Hematopoietic multipotent progenitor cell treated with erythropoietin and hydrocortisone succinate and interleukin-3 and kit ligand, for 8 days (in vitro differentiated cells): ENCODE data around the gene METRN.

ENCODE experiments used
- DNase-seq: peaks from one replicate; pipeline ENCODE4 v3.0.0-alpha.2; 2015

Gene METRN

GRCh38 chr16:693364-693763, 21.6 kb upstream of the METRN start:
- no peak for DNase-seq

- DNase-seq: no peak
Measured at GRCh38 chr16:693766-694165, 21.2 kb upstream of the METRN start.

DNA sequence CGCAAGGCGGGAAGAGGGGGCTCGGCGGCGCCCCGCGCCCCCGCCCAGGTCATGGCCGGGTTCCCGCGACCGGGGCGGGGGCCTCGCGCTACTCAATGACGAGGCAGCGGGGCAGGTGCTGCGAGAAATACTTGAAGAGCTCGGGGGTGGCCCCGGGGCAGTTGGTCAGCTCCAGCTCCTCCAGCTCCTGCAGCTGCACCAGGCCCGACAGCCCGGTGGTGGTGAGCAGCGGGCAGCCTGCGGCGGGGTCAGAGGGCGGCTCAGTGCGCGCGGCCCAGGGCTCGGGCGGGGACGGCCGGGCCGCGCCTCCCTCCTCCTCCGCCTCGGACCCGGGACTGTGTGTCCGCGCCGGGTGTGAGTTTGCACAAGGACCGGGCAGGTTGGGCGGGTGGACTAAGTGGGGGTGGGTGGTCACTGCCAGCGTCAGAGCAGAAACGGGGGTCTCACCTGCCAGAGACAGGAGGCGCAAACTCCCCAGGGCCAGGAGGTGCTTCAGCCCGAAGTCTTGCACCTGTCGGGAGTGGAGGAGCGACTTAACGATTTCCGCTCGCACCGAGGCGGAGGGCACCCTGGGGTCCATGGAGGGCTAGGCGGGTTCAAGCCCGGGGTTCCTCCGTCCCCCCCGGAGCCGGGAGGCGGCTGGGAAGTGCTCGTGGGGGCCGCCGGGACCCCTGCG, 20.6 kb upstream of the METRN start:
- DNase-seq: no peak

DNA sequence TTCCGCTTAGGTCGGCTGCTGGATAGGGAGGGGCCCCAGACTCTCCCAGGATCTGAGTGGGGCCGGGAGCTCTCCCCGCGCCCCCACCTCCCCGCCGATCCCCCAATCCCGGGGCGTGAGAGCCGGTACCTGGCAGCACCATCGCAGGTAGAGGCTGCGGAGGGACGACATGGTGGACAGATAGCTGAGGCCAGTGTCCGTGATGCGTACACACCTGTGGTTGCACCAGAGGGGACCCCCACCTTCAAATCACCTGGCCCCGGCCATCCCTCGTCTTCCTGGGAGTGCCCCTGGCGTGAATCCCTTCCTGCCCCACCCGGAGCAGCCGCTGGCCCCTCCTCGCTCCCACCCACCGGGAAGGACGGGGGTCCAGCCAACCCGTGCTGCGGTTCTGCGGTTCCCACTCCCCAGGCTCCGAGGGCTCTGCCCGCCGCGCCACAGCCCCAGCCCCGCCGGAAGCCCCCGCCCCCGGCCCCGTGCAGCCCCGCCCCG, 20.0 kb upstream of the METRN start:
- no peak for DNase-seq

DNA sequence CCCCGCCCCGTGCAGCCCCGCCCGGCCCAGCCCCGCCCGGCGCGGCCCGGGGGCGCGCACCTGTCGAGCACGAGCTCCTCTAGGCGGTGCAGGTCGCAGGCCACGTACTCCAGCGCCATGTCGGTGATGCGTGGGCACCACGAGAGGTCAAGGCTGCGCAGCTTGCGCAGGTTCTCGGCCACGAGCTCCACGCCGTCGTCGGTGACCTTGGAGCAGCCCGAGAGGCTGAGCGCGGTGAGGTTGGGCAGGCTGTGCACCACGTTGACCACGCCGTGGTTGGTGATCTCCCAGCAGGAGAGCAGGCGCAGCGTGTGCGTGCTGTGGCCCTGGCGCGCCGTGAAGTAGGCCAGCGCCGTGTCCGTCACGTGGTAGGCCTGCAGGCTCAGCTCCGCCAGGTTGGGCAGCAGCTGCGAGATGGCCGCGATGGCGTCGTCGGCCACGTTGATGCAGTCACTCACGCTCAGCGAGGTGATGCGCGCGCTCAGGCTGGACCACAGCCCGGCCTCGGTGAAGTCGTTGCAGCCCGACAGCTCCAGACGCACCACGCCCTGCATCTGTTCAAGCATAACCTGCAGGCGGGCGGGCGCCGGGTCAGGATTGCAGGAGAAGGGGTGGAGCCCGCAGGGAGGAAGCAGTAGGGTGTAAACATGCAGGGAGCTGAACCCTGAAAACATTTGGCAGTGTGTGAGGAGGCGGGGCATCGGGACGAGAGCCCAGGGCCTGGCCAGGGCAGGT, 19.4 kb upstream of the METRN start:
- DNase-seq: peak; percentile 61

- no peak for DNase-seq
Measured at GRCh38 chr16:698911-699671, 15.8 kb upstream of the METRN start.

- no peak for DNase-seq
Measured at GRCh38 chr16:700684-701584, 14.0 kb upstream of the METRN start.

- no peak for DNase-seq
Measured at GRCh38 chr16:702341-702740, 12.6 kb upstream of the METRN start.

- no peak for DNase-seq
Measured at GRCh38 chr16:703406-703805, 11.5 kb upstream of the METRN start.

DNA sequence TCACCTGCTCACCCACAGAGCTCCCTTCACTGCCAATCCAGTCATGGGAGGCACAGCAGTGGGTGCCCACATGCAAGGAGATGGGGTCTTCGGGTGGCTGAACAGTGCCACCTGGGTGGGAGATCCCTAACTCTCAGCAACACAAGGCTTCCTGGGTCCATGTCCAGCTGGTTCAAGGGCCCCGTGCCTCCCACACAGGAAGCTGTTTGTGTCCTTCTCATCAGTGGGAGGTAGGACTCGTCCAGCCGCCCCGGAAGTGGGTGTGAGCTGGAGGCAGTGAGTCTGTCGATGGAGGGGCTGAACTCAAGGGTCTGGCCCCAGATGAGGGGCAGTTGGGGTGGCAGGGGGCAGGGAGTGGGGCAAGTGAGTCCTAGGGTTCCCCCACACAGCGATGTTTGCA, 10.9 kb upstream of the METRN start:
- no peak for DNase-seq

- DNase-seq: no peak
Measured at GRCh38 chr16:704552-705380, 10.2 kb upstream of the METRN start.

- DNase-seq: no peak
Measured at GRCh38 chr16:705431-706188, 9.3 kb upstream of the METRN start, which contains the start of gene FBXL16. Gene FBXL16 (minus strand): TSS chr16:705801. CDS start chr16:697405, 8,396 bp downstream.

DNA sequence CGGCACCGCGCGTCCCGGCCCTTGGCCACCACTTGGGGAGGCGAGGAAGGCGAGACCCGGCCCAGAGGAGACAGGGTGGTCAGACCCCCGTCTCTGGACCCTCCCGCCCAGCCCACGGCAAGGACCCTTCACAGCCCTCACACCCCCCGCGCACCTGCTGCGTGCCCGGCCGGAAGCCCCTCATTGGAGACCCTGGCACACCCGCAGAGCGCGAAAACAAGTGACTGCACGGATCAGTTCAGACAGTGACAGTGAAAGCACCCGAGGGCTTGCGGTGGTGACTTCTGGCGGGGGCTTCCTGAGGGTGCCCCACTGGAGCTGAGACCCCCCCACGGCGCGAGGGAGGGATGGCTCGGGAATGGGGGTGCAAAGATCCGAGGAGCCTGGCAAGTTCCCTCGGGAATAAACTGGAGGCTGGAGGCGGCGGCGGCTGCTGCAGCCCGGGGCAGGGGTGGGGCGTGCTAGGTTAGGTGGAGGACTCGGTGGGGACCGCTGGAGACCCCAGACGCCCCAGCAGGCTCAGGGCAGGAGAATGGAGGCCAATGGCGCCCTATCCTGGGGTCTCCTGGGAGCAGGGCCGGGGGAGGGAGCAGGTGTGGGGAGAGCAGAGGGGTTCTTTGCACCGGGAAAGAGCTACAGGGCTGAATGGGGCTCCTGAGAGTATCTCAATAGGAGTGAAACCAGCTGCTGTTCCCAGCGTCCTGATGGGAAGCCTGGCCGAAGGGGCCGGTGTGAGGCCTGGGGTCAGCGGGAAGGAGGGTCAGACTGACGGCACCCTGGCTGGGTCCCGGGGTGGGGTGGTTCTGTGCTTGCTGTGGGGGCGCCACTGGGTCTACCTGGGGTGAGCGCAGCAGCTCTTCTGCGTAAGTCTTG, 8.5 kb upstream of the METRN start:
- DNase-seq: no peak

DNA sequence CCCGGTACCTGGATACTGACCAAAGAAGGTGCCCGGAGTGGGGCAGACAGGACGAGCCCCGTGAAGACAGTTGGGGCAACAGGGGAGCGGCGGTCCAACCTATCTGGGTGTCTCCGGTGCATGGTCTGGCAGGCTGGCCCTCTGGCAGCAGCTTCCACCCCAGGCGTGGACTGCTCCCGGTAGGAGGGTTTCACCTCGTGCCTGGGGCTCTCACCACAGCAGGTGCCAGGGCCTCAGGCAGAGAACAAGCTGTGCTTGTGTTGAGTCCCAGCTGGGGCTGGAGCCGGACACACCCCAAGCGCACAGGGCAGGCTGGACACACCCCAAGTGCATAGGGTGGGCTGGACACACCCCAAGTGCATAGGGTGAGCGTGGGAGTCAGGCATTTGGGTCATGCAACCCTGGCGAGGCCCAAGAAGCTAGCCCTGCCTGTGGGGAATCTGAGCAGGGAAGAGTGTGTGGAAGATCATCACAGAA, 7.8 kb upstream of the METRN start:
- DNase-seq: no peak

DNA sequence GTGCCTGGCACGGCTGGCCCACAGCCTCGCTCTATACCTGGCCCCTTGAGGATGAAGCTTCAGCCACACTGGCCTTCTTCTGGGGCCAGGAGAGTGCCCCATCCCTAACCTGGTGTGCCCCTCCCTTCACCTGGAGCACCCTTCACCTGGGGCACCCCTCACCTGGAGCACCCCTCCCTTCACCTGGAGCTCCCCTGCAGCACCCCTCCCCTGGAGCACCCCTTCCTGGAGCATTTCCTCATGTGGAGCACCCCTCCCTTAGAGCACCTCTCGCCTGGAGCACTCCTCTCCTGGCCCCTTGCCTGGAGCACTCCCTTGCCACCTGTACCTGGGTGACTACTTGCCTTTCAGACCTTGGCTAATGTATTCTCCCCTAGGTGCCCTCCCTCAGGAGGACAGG, 6.9 kb upstream of the METRN start:
- no peak for DNase-seq

DNA sequence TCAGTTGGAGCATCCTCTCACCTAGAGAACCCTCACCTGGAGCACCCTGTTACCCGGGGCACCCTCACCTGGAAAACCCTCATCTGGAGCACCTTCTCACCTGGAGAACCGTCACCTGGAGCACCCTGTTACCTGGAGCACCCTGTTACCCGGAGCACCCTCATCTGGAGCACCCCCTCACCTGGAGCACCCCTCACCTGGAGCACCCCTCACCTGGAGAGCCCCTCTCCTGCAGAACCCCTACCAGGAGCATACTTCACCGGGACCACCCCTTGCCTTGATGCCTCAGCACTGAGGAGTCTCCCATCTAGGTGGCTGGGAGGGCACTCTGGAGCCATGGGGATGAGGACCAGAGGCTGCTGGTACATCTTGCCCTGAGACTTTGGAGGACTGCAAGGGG, 6.0 kb upstream of the METRN start:
- DNase-seq: no peak

DNA sequence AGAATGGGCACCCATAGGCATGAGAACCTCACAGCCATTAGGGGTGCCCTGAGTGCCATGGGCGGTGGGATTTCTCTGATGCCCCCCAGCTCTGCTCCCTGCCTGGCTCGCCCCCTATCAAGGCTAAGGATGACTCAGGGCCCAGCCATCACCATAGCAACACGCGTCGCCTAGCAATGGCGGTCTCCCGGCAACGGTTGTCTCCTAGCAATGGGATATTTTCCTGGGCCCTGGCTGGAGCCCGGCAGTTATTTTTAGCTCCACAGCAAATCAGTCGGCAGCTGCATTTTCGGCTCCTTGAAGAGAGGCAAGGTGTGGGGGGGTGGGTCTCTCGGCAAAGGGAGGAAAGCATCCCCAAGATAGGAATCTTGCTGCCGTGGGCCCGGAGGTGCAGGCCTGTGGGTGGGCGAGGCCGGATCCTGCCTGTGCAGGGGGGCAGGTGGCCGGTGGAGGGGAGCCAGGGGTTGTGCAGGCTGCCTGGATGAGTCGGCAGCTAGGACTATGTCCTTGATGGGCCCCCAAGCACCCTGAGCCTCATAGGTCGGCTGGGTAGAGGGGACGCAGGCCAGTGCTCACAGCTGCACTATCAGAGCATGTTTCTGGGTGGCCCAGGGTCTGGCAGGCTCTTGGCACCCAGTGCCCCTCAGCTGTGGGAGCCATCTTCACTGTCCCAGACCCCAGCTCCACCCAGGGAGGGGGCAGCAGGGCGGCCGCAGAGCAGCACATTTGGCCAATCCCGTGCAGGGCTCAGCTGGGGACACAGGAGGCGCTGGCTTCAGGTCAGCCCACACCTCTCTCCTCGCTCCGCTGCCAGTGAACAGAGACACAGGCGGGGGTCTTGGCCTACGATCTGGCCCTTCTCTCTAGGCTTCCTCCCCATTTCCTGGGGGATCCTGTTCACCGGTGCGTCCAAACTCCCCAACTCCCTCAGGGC, 5.1 kb upstream of the METRN start:
- peak; percentile 44 for DNase-seq

DNA sequence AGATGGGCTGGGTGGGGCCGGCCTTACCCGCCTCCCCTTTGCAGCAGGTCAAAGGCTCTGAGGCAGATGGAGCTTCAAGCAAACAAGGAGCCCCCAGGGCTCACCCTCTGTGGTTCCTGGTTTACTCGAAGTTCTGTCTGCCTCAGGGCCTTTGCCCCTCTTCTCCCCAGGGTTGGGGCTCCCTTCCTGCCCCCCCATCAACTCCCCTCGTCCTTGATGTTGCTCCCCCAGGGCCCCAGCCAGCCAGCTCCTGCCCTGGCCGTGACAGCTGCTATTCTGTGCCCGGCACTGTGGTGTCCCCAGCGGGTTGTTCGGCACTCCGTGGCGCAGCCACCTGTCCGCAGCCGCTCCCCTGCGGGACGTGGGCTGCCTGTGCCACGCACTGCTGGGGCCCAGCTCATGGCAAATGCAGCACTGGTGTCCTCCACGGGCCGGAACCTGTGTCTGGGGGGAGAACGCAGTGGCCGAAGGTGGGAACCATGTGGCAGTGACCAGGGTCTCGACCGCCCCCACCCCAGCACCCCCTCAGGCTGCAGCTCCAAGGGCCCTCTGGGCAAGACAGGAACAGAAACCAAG, 4.3 kb upstream of the METRN start:
- no peak for DNase-seq
